GM18909 (cell line): ENCODE measurements around the gene BNC2.

Source experiments
- ATAC-seq: cut with Tn5 transposase; IDR thresholded peaks from one replicate; pipeline ENCODE4 v1.9.1; 2021; ENCODE audit warnings: mild to moderate bottlenecking; ENCODE audit not compliant: unreplicated experiment, poor library complexity

The BNC2 gene

DNA sequence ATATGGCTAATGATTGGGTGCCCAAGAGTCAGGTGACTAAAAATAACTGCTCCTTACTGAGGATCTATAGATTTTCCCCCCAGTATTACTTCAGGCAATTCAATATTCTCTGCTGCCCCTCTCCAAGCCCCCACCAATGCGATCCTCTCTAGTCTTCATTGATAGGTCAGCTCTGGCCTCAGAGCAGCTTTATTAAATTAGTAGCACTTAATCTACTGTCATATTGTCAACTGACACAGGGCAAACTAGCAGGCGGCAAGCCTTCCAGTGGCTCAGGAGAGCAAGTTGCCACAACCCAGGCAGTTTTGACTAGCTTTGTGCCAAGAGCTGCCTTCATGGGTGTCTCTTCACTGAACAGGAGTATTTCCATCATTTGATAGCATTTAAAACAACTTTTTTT, 462.9 kb downstream of the BNC2 start:
- no peak for ATAC-seq

DNA sequence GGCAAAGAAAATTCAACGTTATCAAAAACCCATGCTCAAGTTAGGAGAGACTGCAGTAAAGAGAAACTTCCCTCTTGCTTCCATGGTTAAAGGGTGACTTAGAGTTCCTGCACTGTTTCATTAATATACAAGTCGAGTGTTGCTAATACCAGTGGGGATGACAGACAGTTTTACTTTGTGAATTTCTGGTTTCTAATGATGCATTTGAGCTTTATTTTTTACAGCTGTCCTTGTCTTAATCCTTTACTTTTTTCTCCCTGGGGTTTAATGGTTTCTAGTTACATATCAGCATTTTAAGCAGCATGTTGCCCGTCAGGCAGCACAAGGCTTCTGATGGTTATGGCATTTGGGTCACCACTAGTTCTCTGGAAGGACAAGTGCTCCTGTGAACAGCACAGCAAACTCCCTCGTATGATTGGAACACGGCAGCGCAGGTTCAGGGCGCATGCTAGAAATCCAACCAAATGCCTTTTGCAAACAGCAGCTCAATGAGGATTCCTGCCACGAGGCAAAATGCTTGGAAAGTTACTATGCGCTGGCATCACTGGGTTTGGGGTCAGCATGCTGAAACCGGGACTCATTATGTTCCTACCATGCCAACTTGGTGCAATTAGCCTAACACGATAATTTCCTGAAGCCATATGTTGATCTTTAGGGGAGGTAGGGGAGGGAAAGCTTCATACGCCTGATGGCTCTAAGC, 463.8 kb downstream of the BNC2 start:
- no peak for ATAC-seq

DNA sequence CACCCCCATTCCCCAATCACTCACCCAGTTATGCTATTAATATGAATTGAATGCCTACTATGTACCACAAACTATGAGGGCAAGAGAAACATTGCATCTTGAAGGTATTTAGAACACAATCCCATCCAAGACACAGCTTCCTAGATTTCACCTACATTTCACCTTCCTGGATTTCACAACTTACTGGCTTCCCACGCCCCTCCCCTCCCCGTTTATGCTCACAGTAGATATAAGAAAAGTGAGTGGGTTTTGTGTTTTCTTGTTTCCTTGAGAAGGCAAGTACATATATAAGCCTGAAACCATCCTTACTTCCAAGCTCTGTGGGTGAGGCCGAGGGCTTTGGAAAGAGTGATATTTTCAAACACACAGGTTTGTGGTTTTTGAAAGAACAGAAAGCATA, 465.0 kb downstream of the BNC2 start:
- no peak for ATAC-seq

DNA sequence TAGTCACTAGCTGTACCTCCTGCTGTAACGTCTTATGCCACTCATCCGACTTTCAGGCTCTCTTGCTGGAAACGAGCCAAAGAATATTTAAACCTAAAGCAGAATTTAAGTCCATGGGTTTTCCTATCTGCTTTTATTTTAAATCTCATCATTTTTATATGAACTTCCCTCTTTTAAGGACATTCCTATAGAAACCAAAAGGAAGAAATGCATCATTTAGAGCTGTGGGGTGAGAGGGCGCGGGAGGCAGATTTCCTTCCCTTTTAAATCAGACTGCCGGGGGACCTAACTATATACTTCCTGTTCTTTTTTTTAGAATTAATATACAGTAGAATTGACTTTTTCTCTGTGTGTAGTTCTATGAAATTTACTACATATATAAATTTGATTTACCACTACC, 468.8 kb downstream of the BNC2 start:
- no peak for ATAC-seq

DNA sequence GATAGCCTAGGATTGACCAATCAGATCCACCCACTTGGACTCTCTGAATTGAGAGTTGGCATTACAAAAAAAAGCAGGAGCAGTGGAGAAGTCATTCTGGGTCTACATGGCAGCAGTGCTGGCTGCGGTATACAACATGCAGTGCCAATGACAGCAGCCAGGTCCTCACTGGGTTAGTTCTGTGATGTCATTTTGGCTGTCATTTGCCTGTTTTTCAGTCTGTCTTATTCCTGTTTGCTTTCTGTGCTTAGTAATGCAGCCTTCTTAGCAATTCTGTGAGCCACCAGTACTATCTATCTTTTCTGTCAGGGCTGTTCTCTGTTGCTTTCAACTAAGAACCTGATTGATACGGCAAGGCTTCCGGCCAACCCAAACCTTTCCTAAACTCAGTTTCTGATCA, 471.8 kb downstream of the BNC2 start:
- no peak for ATAC-seq

DNA sequence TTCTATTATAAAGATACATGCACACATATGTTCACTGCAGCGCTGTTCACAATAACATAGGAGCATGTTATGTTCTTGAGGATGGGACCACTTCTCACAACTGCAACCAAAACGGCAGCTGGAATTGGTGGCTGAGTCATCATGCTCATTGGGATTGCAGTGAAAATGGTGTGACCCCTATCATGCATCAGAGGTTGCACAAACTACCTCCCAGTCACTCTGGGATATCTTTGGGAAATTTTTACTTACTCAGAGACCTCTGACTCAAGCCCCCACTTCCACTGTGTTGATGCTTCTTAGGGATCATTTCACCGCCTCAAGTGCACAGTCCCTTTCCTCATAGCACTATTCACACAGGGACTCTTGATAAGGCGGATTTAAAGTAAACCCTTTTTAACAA, 474.1 kb downstream of the BNC2 start:
- ATAC-seq = no peak

DNA sequence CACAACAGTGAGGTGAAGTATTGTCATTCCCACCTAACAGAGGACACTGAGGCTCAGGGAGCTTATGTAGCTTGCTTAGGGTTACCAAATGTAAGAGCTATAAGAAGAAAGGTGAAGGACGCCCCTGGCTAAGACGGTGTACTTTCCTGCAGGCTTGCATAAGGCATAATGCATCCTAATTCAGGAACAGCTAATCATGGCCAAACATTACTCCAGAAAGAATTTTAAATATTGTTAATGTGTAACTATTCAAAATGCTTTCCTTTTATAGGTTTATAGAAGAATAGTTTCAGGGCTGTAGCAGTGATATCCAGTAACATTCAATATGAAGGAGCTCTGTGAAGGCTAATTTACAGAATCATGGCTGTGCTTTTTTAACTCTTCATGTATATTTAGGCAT, 479.1 kb downstream of the BNC2 start:
- ATAC-seq = no peak

DNA sequence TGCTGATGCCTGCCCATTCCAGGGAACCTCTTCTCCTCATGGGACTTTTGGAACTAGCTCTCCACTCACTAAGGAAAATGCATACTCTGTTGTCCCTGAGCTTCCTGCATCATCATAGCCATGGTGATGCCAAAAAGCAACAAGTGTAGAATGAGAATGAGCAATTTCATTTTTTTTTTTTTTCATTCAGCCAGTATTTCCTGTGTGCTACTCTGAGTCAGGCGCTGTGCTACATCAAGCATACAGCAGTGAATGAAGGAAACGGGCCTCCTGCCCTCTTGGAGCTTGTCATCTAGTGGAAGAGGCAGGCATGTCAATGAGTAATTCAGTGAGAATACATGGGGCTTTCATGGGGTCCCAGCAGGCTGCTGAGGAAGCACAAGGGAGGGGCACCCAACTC, 483.1 kb downstream of the BNC2 start:
- ATAC-seq = no peak

DNA sequence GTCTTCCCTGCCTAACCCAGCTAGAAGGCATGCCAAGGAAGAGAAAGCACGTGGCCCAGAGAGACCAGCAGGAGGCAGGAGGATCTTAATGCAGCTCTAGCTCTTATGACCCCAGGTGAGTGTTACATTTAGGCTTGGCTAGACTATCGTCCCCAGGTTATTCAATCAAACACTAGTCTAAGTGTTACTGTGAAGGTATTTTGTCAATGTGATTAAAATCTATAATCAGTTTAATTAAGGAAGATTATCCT, 483.7 kb downstream of the BNC2 start:
- no peak for ATAC-seq

DNA sequence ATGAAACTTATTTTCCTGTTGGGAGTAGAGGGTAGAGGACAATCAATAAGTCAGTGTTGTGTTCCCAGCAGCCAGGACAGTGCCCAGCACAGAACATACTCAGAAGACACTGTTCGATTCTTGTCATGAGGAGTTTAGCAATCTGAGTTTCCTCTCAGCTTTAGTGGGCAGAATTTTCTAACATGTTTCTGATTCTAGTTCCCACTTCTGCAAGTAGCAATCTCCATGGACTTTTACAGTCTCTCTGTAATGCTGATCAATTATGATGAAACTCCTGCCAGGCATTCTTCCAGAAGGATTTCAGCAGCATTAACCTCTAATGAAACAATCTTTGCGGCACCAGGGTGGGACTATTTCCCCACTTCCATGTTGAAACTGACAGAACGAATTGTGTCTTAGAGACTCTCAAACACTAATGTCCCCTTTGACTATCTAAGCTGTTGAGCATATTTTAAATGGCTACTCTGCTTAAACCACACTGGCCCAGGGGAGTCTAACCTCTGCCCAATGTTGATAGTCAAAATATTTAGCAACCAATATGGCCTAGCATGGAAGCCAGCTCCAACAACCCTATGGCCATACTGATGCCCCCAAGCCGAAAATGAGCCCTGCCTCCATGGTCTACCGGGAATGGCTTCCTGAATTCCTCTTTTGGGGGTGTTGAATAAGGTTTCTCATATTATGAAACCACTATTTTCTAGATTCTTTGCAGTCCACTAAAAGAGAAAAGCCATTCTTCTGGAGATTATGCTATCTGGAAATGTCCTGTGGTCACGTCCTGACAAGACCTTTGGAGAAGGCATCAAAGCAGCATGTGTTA, 484.3 kb downstream of the BNC2 start:
- ATAC-seq = no peak

DNA sequence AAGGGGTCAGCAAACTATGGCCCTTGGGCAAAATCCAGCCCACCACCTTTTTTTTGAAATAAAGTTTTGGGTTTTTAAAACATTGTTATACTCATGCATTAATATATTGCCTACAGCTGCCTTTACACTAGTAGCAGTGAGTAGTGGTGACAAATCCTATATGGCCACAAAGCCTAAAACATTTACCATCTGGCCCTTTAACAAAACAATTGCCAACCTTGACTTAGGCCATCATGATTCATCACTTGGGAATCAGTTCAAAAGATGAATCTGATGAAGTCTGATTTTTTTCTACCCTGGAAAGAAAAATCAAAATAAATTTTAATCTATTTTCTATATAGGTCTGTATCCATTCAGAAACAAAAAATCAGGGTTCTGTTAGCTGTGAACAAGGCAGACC, 484.9 kb downstream of the BNC2 start:
- no peak for ATAC-seq

DNA sequence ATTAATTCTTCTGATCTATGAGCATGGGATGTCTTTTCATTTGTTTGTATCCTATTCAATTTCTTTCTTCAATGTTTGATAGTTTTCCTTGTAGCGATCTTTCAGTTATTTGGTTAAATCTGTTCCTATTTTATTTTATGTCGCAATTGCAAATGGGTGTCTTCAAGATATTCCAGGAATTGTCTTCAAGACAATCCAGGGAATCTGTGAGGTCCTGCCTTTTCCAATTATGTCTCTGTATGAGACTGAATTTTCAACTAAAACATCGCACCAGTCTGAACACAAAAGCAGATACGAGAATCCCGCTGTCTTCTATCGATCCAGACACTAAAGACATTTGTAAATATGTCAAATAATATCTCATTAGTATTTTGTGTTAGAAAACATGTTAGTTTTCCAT, 485.5 kb downstream of the BNC2 start:
- no peak for ATAC-seq

DNA sequence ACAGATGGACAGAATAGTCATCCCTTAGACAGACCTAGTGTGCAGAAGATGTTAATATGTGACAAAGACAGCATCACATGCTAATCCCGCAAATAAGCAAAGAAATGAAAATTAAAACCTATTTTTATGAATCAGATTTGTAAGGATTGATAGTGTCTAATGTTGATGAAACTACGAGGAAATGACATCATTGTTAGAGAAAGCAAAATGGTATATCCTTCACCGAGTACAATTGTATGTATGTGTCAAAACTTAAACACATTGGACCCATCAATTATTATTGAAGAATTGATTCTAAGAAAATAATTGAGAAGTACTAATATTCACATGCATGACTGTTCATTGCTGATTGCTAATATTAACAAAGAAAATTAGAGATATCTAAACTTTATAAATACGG, 493.2 kb downstream of the BNC2 start:
- ATAC-seq = no peak

DNA sequence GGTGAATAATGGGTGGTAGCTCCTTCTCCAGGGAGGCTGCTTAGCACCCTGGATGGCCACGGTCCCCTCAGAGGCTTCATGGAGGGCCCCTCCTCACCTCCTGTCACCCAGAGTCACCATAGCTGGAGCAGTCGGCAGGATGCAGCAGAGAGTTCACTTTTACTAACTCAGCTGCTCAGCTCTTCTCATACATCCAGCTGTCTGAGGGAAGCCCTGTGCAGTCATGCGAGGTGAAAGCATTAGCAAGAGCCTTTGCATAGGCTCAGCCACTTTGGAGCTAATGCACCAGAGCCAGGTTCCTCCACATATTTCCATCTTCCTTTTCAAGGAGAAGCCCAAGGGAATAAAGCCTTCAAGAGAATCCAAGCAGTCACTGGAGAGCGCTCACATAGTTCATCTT, 499.2 kb downstream of the BNC2 start:
- ATAC-seq = no peak

DNA sequence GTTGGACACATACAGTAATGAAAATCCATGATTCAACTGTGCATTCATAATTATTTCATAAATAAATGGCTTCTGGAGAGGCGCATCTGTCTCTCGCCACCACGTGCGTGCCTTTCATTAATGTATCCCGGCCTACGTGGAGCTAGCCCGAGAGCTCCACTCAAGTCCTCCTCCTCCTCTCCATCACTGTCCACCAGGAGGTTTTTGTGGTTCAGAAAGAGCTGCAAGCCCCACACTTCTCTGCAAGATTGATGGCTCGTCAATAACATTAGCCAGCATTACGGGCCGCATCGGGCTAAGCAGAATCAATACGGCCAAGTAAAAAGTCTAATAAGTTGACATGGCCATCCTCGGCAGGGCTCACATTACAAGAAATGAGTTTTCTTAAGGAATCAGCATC, 499.8 kb downstream of the BNC2 start:
- no peak for ATAC-seq

DNA sequence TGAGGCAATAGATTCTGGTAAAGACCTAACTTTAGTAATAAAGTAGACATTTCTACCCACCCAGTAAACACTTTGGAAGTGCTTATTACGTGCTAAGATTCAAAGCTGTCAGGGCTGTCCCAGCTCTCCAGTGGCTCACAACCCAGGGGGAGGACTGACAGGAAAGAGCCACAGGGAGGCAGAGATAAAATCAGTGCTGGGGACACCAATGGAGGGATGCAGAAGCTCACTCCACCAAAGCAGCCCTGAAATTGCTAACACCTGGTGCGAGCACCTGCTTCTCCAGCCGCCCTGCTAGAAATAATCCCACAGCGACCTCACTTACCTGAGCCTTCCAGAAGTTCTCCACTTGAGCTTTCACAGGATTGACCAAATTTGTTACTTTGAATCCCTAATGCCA, 501.0 kb downstream of the BNC2 start:
- no peak for ATAC-seq

DNA sequence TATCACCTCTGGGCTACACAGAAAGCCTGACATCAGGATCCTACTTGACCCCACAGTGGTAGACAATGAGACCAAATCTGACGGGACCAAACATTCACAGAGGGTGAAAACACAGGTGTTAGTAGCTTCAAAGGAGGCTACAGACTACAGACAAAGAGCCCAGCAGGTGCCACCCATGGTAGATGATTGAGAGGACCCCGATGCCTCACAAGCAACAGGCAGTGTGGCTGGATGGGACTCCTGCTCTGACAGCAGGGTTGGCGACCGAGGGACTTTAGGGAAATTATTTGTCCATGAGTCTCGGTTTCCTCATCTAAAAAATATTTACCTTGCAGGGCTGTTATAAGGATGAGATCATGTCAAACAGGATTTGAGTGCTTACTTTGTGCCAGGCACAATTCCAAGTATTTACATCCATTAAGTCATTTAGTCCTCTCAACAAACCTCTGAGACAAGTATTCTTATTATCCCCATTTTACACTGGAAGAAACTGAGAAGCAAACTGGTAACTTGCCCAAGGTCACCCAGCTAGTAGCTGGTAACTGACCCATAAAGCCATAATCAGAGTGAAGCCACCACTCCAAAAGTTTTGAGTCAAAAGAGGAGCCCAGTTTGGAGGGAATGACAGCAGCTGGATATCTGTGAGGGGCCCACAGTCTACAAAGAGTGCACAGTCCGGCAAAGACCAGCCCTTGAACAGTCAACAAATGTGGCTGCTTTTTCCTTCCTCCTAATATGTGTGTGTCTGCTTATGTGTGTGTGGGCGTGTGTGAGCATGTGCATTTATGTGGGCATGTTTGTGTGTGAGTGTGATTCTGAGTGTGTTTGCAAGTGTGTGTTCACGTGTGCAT, 502.0 kb downstream of the BNC2 start:
- ATAC-seq = no peak

DNA sequence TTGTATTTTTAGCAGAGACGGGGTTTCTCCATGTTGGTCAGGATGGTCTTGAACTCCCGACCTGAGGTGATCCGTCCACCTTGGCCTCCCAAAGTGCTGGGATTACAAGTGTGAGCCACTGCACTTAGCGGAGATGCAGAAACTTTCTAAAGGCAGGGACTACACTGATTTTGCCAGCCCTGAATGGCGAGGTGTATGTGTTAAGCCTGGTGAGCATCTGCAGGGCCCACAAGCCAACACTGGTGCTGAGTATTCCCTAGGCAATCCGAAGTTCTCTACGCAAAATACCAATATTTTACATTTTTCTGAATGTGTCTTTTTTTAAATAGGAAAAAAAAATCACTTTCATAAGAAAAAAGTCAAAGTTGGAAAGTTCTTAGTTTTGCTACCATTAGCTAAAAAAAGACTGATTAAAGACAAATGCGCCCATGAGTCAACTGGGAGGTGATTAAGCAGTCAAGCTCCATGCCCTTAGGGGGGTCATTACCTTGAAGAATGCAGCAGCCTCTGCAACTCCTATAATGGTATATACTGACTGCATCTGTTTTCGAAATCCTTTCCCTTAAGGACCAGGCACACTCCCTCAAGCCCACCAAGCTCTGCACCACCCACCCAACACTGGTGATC, 502.8 kb downstream of the BNC2 start:
- ATAC-seq = no peak

DNA sequence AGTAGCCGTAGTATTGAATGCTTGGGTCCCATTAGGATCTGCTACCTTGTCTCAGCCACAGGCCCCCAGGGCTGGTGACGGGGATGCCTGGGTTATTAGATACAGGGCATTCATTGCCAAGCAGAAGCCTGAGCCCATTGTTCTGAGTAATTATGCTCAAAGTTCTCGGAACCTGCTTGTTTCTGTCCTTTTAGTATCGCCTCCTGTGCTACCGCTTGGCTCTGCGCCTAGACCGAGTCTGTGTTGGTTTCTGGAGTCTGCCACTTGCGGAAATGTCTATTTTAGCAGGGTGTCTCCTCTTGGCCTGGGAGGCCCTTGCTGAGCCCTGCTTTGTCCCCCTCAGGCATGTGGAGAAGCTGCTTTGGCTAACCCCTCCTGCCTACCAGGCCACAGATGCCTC, 506.1 kb downstream of the BNC2 start:
- ATAC-seq = no peak

DNA sequence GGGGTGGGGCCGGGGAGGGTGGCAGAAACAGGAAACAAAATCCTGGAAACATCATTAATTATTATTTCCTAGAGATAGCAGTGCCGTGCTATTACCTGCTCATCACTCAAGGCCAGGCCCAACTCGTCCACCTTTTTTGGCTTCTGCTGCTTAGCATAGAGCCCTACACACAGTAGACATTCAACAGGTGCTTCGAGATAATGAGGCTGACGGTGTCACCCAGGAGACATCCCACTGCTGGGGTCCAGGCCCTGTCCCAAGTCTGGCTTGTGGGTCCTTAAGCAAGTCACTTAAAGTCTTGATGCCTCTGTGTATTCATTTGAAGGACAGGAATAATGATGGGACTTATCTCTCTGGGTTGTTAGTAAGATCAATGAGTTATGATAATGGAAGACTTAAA, 506.6 kb downstream of the BNC2 start:
- no peak for ATAC-seq
